HG03196 (cell line): ENCODE measurements around the gene EEA1.
"Not testable (repeated sequence)": the region's sequence is repeated elsewhere in the genome, so short reads cannot be mapped to it uniquely, and the experiment has no call there.

ENCODE experiments used
- ATAC-seq: cut with Tn5 transposase; IDR thresholded peaks from one replicate; pipeline ENCODE4 v1.9.1; 2021; ENCODE audit not compliant: unreplicated experiment

The EEA1 gene

DNA sequence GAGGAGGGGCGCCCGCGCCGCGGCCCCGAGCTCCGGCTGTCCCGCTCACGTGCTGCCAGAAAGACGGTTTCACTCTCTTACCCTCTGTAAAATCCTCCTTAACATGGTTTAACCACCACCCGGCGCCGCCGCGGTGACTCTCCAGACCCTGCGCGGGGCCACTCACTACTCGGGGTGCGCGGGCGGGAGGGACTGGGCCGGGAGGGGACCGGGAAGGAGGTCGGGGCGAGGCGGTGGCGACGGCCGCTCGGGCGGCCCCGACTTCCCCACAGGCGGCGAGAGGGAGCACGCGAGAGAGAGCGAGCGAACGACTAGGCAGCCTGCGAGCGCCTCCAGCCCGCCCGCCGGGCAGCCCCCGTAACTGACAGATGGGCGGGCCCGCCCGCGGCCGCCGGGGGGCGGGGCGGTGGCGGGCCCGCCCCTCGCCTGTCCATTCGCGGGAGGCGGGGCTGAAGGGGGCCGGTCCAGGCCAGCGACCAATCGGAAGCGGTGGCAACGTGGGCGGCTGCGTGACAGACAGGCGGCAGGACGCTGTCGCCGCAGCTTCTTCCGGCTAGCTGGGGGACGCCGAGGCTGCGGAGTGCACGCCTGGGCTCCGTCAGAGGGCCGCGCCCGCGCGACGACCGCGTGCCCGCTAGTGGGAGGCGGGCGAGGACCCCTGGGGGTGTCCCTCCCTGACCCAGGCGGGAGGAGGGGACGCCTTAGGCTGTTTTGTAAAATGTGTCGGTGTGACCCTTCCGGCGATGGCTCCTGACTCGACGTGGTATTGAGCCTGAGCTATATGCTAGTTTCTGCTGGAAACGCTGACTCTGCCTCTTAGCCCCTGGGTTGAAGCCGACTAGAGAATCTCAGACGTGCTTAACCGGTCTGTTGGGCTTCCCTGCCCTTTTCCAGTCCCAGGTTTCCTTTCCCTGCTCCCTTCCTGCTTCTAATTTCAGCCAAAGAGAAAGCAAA lies at the start of gene EEA1:
Gene EEA1 (minus strand): TSS at position 334 of the 954 bp plus-strand sequence. CDS start 229 bp downstream, at position 105.
- ATAC-seq: peak; percentile 89

DNA sequence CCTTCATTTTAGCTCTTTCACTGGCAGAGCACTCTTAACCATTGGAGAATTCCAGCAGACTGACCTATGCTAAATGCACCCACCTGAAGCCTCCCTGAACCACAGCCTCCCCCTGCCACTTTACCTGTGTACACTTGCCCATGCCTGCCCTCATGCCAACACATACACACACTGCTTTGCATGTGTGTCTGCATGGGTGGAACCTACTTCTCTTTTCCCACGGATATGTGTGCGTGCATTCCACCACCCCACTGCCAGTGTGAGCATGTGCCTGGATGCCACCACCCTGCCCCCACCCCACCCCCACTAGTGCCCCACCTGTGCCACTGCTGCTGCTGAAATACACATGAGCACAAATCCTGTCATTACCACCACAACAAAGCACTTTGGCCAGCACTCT lies 49.5 kb upstream of the EEA1 start:
- no peak for ATAC-seq

DNA sequence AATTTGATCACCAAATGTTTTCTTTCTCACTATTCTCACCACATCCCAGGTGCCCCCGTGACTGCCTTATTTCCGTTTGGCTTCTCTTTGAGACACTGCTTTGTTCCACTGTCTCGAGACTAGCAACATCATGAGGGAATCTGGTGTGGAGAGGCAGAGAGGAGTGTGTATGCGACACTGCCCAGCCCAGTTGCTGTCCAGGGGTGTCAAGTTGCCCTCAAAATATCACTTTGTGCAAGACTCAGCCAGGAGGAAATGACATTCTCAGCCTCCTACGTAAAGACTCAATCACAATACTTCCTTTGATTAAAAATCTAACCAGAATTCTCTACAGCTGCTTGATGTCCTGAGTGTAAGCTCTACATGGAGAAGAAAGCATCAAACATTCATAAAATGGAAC lies 48.2 kb upstream of the EEA1 start:
- no peak for ATAC-seq

DNA sequence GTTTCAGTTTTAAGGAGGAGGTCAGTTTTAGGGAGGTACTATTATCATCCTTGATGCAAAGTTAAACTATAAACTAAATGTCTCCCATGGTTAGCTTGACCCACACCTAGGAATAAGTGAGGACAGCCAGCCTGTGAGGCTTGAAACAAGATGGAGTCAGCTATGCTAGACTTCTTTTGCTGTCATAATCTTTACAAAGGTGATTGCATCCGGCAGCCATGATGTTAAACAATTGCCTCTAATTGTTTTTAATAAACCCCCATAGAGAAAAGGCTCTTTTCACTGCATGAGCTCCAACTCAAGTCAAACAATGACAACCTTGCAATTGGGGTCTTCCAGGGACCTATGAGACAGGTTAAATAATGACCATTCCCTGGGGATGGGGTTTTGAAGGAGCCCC lies 45.7 kb upstream of the EEA1 start:
- no peak for ATAC-seq

DNA sequence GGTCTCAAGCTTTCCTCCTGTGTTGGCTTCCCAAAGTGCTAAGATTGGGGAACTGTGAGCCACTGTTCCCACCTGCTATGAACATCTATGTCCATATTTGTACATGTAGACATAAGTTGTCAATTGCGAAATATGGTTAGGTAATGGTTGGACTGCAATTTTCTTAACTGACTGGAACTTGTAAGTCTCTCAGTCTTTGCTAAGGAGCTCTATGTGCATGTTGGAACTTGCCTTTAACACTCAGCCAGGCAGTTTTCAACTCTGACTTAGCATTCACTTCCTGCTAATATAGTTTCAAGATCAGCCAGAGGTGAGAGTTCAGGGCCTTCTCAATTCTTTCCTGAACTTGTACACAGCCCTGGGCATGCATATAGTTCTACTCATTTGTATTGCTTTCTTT lies 44.5 kb upstream of the EEA1 start:
- ATAC-seq: peak; percentile 38

DNA sequence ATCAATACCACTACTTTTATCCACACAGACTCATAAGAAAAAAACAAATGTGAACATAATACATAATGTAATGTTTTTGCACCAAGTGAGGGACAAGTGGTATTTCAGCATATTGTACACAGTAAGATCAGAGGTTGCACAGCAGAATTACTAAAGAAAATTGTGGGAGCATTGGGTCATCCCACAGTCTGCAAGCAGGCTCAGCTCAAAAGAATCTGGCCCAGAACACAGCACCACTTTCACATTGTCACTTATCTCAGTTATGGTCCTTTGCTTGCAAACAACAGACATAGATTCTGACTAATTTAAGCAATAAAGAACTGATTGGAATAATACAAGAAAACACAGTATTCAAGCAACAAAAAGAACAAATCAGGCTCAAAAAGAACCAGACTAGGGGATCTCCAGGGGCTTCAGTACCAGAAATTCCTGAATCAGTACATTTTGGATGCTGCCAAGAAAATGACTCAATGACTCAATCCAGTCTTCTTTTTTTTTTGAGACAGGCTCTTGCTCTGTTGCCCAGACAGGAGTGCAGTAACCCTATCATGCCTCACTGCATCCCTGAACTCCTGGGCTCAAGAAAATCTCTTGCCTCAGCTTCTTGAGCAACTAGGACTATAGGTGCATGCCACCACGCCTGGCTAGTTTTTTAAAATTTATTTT lies 42.9 kb upstream of the EEA1 start:
- no peak for ATAC-seq

DNA sequence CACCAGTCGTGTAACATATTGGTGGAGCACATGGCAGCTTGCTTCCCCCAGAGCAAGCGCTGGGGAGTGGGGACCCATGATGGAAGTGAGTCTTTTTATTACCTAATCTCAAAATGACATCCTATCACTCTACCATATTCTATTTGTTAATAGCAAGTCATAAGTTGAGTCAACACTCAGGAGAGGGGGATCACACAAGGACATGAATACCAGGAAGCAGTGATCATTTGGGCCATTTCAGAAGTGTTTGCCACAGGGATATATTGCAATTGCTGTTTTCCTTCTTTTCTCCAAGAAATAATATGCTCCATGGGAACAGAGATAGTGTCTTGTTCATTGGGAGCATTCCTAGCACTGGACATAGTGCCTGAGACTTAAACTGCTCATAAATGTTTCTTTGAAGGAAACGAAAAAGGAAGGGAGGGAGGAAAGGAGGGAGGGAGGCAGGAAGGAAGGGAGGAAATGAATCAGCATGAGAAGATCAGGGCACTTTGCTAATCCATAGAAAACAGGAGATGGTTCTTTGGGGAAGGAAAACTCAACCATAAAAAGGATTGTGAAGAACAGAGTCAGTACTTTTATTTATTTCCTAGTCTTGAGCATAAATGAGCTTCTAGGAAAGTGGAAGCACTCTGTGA lies 39.2 kb upstream of the EEA1 start:
- ATAC-seq: no peak

DNA sequence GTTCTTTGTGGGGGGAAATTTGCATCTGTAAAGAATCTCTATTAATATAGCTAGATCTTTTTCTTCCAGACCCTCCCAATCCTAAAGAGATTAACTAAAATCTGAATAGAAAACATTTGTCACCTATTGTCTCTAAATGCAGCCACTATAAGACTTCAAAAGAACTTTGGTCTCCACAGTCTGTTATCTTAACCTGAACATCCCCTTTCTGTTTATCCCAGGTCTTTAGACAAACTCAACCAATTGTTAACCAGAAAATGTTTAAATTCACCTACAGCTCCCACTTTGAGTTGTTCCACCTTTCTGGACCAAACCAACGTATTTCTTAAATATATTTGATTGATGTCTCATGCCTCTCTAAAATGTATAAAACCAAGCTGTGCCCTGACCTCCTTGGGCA lies 35.3 kb upstream of the EEA1 start:
- not testable (repeated sequence) for ATAC-seq

DNA sequence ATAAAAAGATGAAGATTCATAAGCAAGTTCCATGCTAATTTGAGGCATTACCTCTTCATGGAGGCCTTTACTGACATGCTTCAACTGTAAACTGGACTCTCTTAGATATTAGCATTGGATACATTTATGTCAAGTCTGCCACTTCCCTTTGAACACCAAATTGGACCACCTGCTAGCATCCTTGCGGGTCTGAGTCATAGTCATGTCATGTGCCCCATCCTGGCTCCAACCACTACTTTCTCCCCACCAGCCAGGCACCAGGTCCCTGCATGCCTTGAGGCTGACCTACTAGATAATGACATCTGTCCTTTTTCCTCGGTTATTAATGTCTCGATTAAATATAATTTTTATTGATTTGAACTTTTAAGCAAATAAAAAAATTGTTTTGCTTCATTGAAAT lies 32.9 kb upstream of the EEA1 start:
- no peak for ATAC-seq

DNA sequence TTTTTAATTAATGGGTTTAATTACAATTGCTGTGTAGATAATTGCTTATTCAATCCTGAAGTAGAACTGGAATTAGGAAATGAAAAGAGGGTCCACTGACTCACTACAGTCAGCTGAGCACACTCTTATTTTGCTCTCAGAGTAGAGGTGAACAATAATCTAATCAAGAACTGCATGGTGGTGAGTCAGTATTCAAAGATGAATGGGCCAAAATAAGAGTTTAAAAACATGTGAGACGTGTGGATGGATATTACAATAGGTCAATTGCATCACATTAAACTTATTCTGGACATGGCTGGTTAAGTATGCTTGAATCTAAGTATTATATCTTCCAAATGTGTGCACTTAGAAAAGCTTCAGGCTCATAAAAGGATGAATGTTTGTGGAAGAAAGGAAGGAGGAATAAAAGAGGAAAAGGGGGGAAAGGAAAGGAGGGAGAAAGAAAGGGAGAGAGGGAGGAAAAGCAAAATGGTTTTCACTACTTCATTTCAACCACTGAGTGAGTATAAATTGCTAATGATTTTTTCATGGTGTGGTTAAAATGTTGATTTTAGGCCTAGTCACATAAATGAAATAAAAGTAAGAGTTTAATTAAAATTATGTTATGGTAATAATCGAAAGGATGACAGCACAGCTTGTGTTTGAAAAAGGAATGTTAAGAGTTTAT lies 27.0 kb upstream of the EEA1 start:
- ATAC-seq: no peak

DNA sequence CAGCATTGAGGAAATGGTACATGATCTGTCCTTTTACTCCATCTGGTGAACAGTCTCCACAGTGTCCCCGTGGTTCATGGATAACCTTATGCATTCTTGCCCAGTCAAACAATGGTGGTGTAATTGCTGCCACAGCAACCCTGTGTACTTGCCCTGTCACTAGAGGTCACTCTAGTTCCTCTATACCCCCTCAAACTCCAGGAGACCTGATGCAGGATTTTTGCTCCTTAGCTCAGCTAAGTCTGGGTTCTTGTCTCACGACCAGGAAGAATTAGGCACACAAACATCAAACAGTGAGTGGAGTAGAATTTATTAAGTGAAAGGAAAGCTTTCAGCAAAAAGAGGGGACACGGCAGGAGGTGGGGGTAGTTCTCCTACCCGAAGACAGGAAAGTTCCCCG lies 24.7 kb upstream of the EEA1 start:
- no peak for ATAC-seq

DNA sequence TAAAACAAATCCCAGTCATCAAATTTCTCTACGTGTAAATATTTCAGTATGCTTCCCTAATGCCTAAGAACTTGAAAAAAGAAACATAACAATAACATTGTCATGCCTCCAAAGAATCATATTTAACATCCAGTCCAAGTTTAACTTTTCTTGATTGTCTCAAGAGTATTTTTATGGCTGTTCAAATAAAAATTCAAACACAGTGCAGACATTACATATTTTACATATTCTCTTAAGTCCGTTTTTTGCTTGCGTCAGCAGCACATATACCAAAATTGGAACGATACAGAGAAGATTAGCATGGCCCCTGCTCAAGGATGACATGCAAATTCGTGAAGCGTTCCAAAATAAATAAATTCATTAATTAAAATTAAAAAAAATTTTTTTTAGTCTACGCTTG lies 23.3 kb upstream of the EEA1 start:
- no peak for ATAC-seq

DNA sequence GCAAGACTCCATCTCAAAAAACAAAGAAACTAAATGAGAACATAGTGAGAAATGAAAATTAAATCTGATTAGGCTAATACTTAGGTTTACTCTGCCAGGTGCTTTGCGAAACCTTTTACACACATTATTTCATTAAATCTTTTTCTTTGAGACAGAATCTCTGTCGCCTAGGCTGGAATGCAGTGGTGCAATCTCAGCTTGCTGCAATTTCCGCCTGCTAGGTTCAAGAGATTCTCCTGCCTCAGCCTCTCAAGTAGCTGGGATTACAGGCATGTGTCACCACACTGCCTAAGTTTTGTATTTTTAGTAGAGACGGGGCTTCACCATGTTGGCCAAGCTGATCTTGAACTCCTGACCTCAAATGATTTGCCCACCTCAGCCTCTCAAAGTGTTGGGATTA lies 21.9 kb upstream of the EEA1 start:
- no peak for ATAC-seq

DNA sequence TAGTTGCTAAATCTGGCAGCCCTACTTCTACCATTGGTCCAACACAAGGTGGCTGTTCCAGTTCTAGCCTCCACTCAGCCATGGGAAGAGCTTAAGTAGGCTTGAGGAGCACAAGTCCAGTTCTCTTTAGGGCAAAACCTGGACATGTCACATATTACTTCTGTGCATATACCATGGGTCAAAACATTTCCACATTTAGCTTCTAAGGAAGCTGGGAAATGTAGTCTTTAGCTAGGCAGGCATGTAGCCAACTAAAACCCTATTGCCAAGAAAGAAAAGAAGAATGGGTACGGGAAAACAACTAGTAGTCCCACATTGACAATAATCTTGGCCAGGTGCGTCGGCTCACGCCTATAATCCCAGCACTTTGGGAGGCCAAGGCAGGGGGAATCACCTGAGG lies 20.9 kb upstream of the EEA1 start:
- ATAC-seq: no peak

DNA sequence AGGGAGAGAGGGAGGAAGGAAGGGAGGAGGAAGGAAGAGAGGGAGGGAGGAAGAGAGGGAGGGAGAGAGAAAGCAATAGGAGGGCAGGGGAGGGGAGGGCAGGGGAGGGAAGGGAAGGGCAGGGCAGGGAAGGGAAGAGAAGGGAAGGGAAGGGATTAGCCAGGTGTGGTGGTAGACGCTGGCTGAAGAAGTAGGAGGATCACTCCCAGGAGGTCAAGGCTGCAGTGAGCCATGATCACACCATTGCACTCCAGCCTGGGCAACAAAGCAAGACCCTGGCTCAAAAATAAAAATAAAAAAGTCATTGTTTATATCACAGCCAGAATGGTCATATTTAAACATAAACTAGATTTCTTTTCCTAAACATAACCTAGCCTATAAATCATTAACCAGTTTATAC lies 20.4 kb upstream of the EEA1 start:
- no peak for ATAC-seq

DNA sequence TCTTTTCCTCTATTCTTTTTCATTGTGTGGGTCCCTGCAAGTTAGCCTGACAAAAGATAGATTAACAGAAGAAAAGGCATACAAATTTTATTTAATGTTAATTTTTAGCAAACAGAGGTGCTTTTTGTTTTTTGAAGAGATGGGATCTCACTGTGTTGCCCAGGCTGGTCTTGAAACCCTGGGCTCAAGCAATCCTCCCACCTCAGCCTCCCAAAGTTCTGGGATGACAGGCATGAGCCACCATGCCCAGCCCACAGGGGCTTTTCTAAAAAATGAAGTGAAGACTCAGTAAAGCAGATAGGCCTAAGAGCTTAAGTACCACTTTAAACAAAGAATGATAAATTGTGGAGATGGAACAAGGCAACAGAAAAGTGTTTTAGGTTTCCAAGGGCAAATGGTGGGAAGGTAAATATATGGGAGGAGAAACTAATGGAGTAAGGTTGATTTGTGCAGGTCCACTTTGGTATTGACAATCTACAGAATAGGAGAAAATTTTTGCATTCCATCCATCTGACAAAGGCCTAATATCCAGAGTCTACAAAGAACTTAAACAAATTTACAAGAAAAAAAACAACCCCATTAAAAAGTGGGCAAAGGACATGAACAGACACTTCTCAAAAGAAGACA lies 18.6 kb upstream of the EEA1 start:
- no peak for ATAC-seq

DNA sequence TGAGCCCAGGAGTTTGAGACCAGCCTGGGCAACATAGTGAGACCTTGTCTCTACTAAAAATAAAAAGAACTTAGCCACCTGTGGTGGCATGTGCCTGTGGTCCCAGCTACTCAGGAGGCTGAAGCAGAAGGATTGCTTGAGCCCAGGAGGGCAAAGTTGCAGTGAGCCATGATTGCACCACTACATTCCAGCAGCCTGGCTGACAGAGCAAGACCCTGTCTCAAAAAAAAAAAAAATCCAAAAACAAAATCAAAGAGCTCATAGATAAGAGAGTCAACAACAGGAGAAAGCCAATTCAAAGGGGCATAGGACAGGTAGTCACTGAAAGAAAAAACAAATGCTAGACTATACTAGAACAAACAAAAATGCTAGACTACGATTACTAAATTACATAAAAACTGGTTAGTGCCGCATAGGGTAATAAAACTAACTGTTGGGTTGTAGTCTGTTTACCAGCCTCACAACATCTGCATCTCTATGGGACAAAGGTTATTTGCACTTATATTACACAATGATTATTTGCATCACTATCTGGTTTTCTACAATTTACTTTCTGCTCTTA lies 16.6 kb upstream of the EEA1 start:
- no peak for ATAC-seq

DNA sequence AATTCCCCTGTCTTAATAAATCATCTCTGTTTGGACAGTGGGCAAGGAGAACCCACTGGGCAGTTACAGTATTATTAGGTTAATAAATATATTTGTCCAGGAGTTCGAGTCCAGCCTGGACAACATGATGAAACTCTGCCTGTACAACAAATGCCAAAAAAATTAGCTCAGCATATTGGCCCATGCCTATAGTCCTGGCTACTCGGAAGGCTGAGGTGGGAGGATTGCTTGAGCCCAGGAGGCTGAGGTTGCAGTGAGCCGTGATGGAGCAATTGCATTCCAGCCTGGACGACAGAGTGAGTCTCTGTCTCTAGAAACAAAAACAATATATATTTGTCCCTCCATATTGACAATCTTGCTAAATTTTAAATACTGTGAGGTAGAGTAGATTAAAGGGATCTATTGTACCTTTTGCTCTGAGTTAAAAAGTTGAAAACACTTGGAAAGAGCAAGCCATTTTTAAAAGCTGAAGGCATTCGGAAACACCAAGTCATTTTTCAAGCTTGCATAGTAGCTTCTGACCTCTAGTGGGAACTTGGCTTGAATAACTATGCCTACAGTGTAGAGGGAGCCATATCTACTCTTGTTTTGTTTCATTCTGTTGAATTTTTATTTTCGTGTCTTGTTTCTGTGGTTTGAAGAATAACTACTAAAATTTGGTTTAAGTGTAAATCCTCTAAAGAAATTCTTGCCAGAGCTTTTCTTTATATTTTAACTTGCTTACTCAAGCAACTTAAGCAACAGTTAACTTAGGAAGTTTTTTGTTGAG lies 14.6 kb upstream of the EEA1 start:
- ATAC-seq: no peak

DNA sequence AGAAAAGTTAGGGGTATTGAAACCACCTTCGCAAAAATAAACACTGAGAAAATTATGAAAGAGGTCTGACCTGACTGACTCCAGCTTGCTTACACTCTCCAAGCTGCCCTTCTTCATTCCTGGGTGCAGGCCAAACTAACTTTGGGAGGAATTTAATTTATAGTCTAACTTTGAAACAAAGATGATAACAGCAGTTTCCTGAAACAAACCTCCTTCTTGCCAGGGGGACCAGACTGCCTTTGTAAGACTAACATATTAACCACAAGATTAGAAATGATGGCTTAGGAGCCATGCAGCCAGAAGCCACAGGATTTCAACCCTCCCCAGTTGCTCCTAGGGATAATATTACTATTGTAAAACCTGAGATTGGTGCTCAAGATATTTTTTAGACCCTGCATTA lies 13.8 kb upstream of the EEA1 start:
- ATAC-seq: no peak

DNA sequence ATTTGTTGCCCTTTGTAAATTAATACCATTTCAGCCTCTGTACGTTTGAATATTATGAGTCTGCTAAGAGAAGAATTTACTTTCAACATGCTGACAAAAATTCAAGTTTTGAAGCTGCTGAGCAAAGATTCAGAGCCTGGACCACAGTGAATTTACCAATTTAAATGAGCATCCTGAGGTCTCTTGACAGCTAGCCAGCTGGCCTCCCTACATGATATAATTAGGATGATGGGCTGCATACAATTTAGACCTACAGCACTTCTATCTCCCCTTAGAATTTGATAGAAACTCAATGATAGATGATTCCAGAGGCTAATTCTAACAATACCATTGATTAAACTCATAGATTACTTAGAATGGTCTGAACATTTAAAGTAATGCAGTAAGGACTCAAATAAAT lies 10.0 kb upstream of the EEA1 start:
- no peak for ATAC-seq
